Measurements from ENCODE around the gene MORC4. TPM values are rescaled to one million over a fixed set of nuclear protein-coding genes. Genes with fewer than 3 reads are reported as not detected.

Gene MORC4
- polyA plus RNA-seq, 1 of the 3 experiments (the other 2 are of a cell fraction), result 12.5 TPM

DNA sequence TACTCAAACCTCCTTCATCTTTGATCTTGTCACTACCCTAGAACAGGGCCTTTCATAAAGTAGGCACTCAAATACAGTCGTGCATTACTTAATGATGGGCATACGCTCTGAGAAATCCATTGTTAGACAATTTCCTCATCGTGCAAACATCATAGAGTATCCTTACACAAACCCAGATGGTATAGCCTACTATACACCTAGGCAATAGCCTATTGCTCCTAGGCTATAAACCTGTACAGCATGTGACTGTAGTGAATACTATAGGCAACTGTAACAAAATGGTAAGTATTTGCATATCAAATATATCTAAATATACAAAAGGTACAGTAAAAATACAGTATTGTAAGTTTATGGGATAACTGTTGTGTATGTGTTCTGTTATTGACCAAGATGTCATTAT is 47.9 kb downstream of the MORC4 start:
- 42% methylated on average over 3 of the region's 3 CpGs for WGBS (ENCODE audit: low lambda C conversion rate)
- Histone ChIP-seq H3K27ac (ENCODE audit: low read depth in 2 of 2, low read length in 1 of 2) (no peak overlapping the region), H3K4me1 (ENCODE audit: control insufficient read depth in 1 of 2, insufficient read depth in 2 of 2, low read depth in 1 of 2, low read length in 1 of 2) (peaks cover 3 to 4% of the 10 kb centered on the region in 2 experiments; a peak in 2 of 4 replicates), H3K27me3 (ENCODE audit: insufficient read depth) (peaks cover 3% of the 10 kb centered on the region; the same call in 1 of the 2 replicates), H3K9me3 (no peaks in the 10 kb centered on the region), H3K79me2 (ENCODE audit: insufficient read depth) (no peaks in the 10 kb centered on the region), H3K9me2 (no peaks in the 10 kb centered on the region), H4K20me1 (ENCODE audit: insufficient read depth) (no peaks in the 10 kb centered on the region), H3K4me3 (ENCODE audit: low read depth in 2 of 2, low read length in 1 of 2) (no peak overlapping the region), H2AFZ (ENCODE audit: low read depth) (no peak overlapping the region), H3F3A (replicated peaks; ENCODE audit: insufficient read depth) (peaks cover 6% of the 10 kb centered on the region), H3K9ac (no peak overlapping the region), H3K36me3 (replicated peaks in 1 of 2; ENCODE audit: control insufficient read depth in 1 of 2, insufficient read depth in 2 of 2, low read length in 1 of 2) (no peaks in the 10 kb centered on the region), H3K4me2 (no peak overlapping the region)
- TF ChIP-seq, protein P1, sequence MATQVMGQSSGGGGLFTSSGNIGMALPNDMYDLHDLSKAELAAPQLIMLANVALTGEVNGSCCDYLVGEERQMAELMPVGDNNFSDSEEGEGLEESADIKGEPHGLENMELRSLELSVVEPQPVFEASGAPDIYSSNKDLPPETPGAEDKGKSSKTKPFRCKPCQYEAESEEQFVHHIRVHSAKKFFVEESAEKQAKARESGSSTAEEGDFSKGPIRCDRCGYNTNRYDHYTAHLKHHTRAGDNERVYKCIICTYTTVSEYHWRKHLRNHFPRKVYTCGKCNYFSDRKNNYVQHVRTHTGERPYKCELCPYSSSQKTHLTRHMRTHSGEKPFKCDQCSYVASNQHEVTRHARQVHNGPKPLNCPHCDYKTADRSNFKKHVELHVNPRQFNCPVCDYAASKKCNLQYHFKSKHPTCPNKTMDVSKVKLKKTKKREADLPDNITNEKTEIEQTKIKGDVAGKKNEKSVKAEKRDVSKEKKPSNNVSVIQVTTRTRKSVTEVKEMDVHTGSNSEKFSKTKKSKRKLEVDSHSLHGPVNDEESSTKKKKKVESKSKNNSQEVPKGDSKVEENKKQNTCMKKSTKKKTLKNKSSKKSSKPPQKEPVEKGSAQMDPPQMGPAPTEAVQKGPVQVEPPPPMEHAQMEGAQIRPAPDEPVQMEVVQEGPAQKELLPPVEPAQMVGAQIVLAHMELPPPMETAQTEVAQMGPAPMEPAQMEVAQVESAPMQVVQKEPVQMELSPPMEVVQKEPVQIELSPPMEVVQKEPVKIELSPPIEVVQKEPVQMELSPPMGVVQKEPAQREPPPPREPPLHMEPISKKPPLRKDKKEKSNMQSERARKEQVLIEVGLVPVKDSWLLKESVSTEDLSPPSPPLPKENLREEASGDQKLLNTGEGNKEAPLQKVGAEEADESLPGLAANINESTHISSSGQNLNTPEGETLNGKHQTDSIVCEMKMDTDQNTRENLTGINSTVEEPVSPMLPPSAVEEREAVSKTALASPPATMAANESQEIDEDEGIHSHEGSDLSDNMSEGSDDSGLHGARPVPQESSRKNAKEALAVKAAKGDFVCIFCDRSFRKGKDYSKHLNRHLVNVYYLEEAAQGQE (IDR thresholded peaks at IDR 0.05; ENCODE audit: low read depth, low read length), result no peak
- TF ChIP-seq NRF1 (IDR thresholded peaks at IDR 0.05; ENCODE audit: low read depth, low read length) (no peak), RAD21 (IDR thresholded peaks at IDR 0.05; ENCODE audit: low read length) (no peak), ELF1 (IDR thresholded peaks at IDR 0.05) (no peak), RFX5 (IDR thresholded peaks at IDR 0.05; ENCODE audit: low read length) (no peak), FOSL2 (IDR thresholded peaks at IDR 0.05; ENCODE audit: borderline replicate concordance, low read depth) (no peak), YY1 (IDR thresholded peaks at IDR 0.05; ENCODE audit: low read depth) (no peak), GATA2 (CRISPR knock-in tag; IDR thresholded peaks at IDR 0.05) (no peak)
- TF ChIP-seq, protein P2, sequence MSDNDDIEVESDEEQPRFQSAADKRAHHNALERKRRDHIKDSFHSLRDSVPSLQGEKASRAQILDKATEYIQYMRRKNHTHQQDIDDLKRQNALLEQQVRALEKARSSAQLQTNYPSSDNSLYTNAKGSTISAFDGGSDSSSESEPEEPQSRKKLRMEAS (IDR thresholded peaks at IDR 0.05; ENCODE audit: low read depth), result no peak
- ChIA-PET POLR2A (no interaction called here), CTCF (interaction anchor here (0.6 to 1.5 kb wide), 5 partner anchors 10 to 58 kb away, joined by 3 to 8 read pairs (median 5); no protein-coding TSS in a partner anchor)
- no peak for DNase-seq

DNA sequence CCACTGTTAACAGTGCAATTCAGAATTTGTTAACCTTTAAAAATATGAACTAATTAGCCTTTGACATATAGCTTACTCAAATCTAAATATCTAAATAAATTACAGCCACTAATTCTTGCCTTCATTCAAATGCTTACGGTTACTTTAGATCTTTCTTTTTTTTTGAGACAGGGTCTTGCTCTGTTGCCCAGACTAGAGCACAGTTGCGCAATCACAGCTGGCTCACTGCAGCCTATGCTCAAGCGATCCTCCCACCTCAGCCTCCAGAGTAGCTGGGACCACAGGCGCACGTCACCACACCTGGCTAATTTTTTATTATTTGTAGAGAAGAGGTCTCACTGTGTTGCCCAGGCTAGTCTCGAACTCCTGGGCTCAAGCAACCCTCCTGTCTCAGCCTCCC is 48.8 kb downstream of the MORC4 start:
- TF ChIP-seq NRF1 (IDR thresholded peaks at IDR 0.05; ENCODE audit: low read depth, low read length) (no peak), SMC3 (IDR thresholded peaks at IDR 0.05; ENCODE audit: low read depth, low read length) (no peak), MEF2A (IDR thresholded peaks at IDR 0.05; ENCODE audit: borderline replicate concordance, low read depth) (no peak), CHD2 (IDR thresholded peaks at IDR 0.05; ENCODE audit: low read length, partially characterized antibody) (no peak)
- TF ChIP-seq, protein P3, sequence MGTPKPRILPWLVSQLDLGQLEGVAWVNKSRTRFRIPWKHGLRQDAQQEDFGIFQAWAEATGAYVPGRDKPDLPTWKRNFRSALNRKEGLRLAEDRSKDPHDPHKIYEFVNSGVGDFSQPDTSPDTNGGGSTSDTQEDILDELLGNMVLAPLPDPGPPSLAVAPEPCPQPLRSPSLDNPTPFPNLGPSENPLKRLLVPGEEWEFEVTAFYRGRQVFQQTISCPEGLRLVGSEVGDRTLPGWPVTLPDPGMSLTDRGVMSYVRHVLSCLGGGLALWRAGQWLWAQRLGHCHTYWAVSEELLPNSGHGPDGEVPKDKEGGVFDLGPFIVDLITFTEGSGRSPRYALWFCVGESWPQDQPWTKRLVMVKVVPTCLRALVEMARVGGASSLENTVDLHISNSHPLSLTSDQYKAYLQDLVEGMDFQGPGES (IDR thresholded peaks at IDR 0.05; ENCODE audit: low read depth, low read length), result no peak
- Histone ChIP-seq H3K4me1 (ENCODE audit: control insufficient read depth in 1 of 2, insufficient read depth in 2 of 2, low read depth in 1 of 2, low read length in 1 of 2) (peaks cover 3 to 4% of the 10 kb centered on the region in 2 experiments; a peak in 2 of 4 replicates), H3K4me3 (ENCODE audit: low read depth in 2 of 2, low read length in 1 of 2) (no peak overlapping the region), H4K20me1 (ENCODE audit: insufficient read depth) (no peaks in the 10 kb centered on the region), H3K27ac (ENCODE audit: low read depth in 2 of 2, low read length in 1 of 2) (no peak overlapping the region), H3F3A (replicated peaks; ENCODE audit: insufficient read depth) (peaks cover 6% of the 10 kb centered on the region), H3K9ac (no peak overlapping the region), H3K9me3 (no peaks in the 10 kb centered on the region), H3K79me2 (ENCODE audit: insufficient read depth) (no peaks in the 10 kb centered on the region), H2AFZ (ENCODE audit: low read depth) (no peak overlapping the region), H3K9me2 (no peaks in the 10 kb centered on the region), H3K36me3 (replicated peaks in 1 of 2; ENCODE audit: control insufficient read depth in 1 of 2, insufficient read depth in 2 of 2, low read length in 1 of 2) (no peaks in the 10 kb centered on the region), H3K27me3 (ENCODE audit: insufficient read depth) (peaks cover 3% of the 10 kb centered on the region; the same call in 1 of the 2 replicates), H3K4me2 (no peak overlapping the region)
- ChIA-PET POLR2A (no interaction called here), CTCF (interaction anchor here (1.2 kb wide), 1 partner anchor 57 kb away, joined by 6 read pairs; no protein-coding TSS in a partner anchor)
- no peak for DNase-seq
- 64% methylated on average over 6 of the region's 6 CpGs for WGBS (ENCODE audit: low lambda C conversion rate)
